ENCODE data around the gene RYR2. TPM values are rescaled to one million over a fixed set of nuclear protein-coding genes. Genes with fewer than 3 reads are reported as not detected.

RYR2 gene
- total RNA-seq, 4 donors from 2014 or later = 0.88 to 8.4 (median 5.5) TPM

DNA sequence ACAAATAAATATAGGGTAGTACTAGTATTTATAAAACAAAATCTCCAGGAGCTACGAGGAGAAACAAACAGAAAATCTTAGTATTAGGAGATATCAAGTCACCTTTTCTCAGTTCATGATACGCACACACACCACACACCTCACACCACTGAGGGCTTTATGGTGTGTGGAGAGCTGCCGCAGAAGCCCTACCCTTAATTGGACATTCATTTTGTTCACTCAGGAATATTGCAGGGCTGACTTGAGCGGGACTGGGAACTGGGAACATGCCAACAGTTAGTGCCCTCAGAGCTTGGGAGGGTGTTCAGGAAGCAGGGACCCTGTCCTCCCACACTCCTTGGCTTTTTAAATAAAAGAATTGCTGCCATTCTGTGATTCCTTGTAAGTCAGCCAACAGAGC, 386.8 kb downstream of the RYR2 start:
- Histone ChIP-seq H3K4me1 (no peaks in the 10 kb centered on the region), H3K4me3 (no peak overlapping the region), H3K9me3 (no peaks in the 10 kb centered on the region), H3K27ac (no peak overlapping the region), H3K36me3 (no peaks in the 10 kb centered on the region), H3K27me3 (no peaks in the 10 kb centered on the region)
- intact Hi-C loops (cut with DNase I; ENCODE audit: low total_unique reads) = no loop called here
- DNase-seq = no peak
- TF ChIP-seq POLR2A (IDR thresholded peaks at IDR 0.05) = no peak
- TF ChIP-seq, protein P1, sequence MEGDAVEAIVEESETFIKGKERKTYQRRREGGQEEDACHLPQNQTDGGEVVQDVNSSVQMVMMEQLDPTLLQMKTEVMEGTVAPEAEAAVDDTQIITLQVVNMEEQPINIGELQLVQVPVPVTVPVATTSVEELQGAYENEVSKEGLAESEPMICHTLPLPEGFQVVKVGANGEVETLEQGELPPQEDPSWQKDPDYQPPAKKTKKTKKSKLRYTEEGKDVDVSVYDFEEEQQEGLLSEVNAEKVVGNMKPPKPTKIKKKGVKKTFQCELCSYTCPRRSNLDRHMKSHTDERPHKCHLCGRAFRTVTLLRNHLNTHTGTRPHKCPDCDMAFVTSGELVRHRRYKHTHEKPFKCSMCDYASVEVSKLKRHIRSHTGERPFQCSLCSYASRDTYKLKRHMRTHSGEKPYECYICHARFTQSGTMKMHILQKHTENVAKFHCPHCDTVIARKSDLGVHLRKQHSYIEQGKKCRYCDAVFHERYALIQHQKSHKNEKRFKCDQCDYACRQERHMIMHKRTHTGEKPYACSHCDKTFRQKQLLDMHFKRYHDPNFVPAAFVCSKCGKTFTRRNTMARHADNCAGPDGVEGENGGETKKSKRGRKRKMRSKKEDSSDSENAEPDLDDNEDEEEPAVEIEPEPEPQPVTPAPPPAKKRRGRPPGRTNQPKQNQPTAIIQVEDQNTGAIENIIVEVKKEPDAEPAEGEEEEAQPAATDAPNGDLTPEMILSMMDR (IDR thresholded peaks at IDR 0.05) = no peak

DNA sequence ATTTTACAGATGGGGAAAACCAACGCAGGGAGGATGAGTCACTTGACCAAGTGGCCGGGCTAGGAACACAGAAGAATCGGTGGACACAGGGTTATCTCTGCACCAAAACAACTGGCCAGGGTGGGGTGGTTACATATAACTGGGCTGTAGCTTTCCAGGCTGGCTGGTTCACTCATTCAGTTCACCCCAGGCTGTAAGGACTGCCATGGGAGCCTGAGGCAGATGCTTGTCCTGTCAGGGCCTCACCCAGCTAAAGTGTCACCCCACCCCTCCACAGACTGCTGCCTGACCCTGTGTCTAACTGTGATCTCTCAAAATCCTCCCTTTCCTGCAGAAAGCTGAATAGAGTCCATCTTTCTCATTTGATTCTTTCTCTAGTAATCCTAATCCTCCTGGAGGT, 387.3 kb downstream of the RYR2 start:
- TF ChIP-seq, protein P1 (IDR thresholded peaks at IDR 0.05) = no peak
- no peak for TF ChIP-seq POLR2A (IDR thresholded peaks at IDR 0.05)
- H3K4me1 ChIP-seq = no peaks in the 10 kb centered on the region
- no peaks in the 10 kb centered on the region for H3K36me3 ChIP-seq
- no peak for DNase-seq
- no peaks in the 10 kb centered on the region for H3K9me3 ChIP-seq
- H3K27ac ChIP-seq = no peak overlapping the region
- H3K27me3 ChIP-seq = no peaks in the 10 kb centered on the region
- no peak overlapping the region for H3K4me3 ChIP-seq
- intact Hi-C loops (cut with DNase I; ENCODE audit: low total_unique reads) = no loop called here

GRCh38 chr1:237431448-237431847, 389.5 kb downstream of the RYR2 start:
- H3K36me3 ChIP-seq = no peaks in the 10 kb centered on the region
- H3K9me3 ChIP-seq = no peaks in the 10 kb centered on the region
- H3K27ac ChIP-seq = no peak overlapping the region
- intact Hi-C loops (cut with DNase I; ENCODE audit: low total_unique reads) = no loop called here
- TF ChIP-seq POLR2A (IDR thresholded peaks at IDR 0.05) = no peak
- TF ChIP-seq, protein P1 (IDR thresholded peaks at IDR 0.05) = no peak
- H3K4me1 ChIP-seq = no peaks in the 10 kb centered on the region
- H3K27me3 ChIP-seq = no peaks in the 10 kb centered on the region
- H3K4me3 ChIP-seq = no peak overlapping the region
- no peak for DNase-seq

DNA sequence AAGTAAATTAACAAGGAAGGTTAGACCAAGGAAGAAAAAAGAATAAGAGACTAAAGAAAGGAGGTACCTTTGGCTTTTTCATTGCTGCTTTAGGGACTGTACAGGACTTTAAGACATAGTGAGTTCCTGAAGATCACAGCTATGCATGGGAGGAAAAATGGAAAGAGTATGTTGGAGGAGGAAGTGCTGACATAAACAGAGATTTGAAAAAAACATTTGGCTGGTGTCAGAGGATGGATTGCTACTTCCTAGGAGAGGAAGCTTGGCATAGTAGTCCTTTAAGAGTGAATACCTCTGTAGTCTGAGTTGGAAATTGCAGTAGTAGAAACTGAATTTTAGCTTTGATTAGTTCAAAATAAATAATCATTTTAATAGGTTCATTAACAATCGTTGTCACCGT, 398.4 kb downstream of the RYR2 start:
- no peak for DNase-seq
- Histone ChIP-seq H3K4me1 (no peaks in the 10 kb centered on the region), H3K9me3 (no peaks in the 10 kb centered on the region), H3K36me3 (no peaks in the 10 kb centered on the region), H3K4me3 (no peak overlapping the region), H3K27ac (no peak overlapping the region), H3K27me3 (no peaks in the 10 kb centered on the region)
- TF ChIP-seq, protein P1 (IDR thresholded peaks at IDR 0.05) = no peak
- intact Hi-C loops (cut with DNase I; ENCODE audit: low total_unique reads) = no loop called here

DNA sequence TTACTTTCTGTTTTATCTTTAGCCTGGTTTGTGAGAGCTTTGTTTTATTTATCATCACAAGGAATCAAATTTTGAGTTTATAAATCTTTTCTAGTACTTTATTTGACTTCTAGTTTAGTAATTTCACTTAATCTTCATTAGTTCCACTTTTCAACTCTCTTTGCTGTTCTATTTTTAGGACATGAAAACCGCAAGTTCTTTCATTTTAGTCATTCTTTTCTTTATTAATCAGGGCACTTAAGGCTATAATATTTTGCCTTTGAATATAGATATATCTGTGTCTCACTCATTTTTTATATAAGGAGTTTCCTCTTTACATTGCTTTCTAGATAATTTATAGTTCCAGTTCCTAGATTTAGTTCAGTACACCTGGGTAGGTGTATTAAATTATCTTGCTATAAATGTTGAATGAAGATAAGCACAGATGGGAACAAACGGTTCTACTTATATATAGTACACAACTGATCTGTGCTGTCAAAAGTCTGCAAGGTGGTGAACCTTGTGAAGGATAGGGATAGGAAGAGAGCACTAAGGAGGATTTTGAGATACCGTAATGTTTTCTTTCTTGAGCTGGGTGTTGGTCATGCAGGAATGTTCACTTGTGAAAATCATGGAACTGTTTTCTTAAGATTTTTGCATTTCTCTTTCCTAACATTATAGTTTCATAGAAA, 402.3 kb downstream of the RYR2 start:
- TF ChIP-seq POLR2A (IDR thresholded peaks at IDR 0.05) = no peak
- no peaks in the 10 kb centered on the region for H3K27me3 ChIP-seq
- DNase-seq = no peak
- H3K27ac ChIP-seq = no peak overlapping the region
- H3K4me1 ChIP-seq = no peaks in the 10 kb centered on the region
- no peak overlapping the region for H3K4me3 ChIP-seq
- H3K36me3 ChIP-seq = no peaks in the 10 kb centered on the region
- H3K9me3 ChIP-seq = no peaks in the 10 kb centered on the region
- intact Hi-C loops (cut with DNase I; ENCODE audit: low total_unique reads) = no loop called here

DNA sequence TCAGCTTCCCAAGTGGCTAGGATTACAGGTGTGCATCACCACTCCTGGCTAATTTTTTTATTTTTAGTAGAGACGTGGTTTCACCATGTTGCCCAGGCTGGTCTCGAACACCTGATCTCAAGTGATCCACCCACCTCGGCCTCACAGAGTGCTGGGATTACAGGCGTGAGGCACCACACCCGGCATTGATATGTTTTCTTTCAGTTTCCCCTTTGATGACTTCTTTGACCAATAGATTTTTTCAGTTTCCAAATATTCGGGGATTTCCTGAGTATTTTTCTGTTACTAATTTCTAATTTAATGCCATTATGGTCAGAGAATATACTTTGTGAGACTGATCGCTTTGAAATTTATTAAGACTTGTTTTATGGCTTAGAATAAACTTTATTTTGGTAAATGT, 406.1 kb downstream of the RYR2 start:
- no peak for TF ChIP-seq POLR2A (IDR thresholded peaks at IDR 0.05)
- TF ChIP-seq, protein P1 (IDR thresholded peaks at IDR 0.05) = no peak
- H3K36me3 ChIP-seq = peaks cover 0 to 2% of the 10 kb centered on the region in 2 donors
- no peaks in the 10 kb centered on the region for H3K27me3 ChIP-seq
- H3K9me3 ChIP-seq = no peaks in the 10 kb centered on the region
- intact Hi-C loops (cut with DNase I; ENCODE audit: low total_unique reads) = no loop called here
- no peak overlapping the region for H3K4me3 ChIP-seq
- no peak for DNase-seq
- no peak overlapping the region for H3K27ac ChIP-seq
- H3K4me1 ChIP-seq = no peaks in the 10 kb centered on the region
